Parathyroid adenoma (tissue), 2 donors: ENCODE results near the gene PADI3.

Experiments used
- H2AFZ ChIP-seq: fragments of 300-600 bp; sonication (generic); one replicate; pipeline ENCODE4 v1.7.0; 2017; ENCODE audit warnings: antibody characterized with exemption, mild to moderate bottlenecking
- H3K27ac ChIP-seq: fragments of 300-600 bp; sonication (generic); one replicate; pipeline ENCODE4 v1.7.0; 2017
- H3K27me3 ChIP-seq: fragments of 300-600 bp; sonication (generic); one replicate; pipeline ENCODE4 v1.7.0; 2017; ENCODE audit warnings: low read length; ENCODE audit not compliant: control insufficient read depth, insufficient read depth
- H3K36me3 ChIP-seq: fragments of 300-600 bp; sonication (generic); one replicate; pipeline ENCODE4 v1.7.0; 2017; ENCODE audit warnings: low read length; ENCODE audit not compliant: control insufficient read depth, insufficient read depth
- H3K4me1 ChIP-seq: fragments of 300-600 bp; sonication (generic); one replicate; pipeline ENCODE4 v1.7.0; 2017; ENCODE audit warnings: control low read depth
- H3K4me2 ChIP-seq: fragments of 300-600 bp; sonication (generic); one replicate; pipeline ENCODE4 v1.7.0; 2017; ENCODE audit warnings: low read length
- H3K4me3 ChIP-seq: fragments of 300-600 bp; sonication (generic); one replicate; pipeline ENCODE4 v1.7.0; 2017; ENCODE audit warnings: low read depth, low read length
- H3K79me2 ChIP-seq: fragments of 300-600 bp; sonication (generic); one replicate; pipeline ENCODE4 v1.7.0; 2017; ENCODE audit warnings: control low read depth
- H3K9ac ChIP-seq: fragments of 300-600 bp; sonication (generic); one replicate; pipeline ENCODE4 v1.7.0; 2017; ENCODE audit warnings: mild to moderate bottlenecking
- H3K9me3 ChIP-seq: fragments of 300-600 bp; sonication (generic); one replicate; pipeline ENCODE4 v1.7.0; 2017; ENCODE audit warnings: low read length; ENCODE audit not compliant: control insufficient read depth
- TF ChIP-seq, protein P1 (sequence below): fragments of 300-600 bp; sonication (generic); IDR thresholded peaks from one replicate; pipeline ENCODE4 v1.7.0; 2017; ENCODE audit warnings: antibody characterized with exemption, mild to moderate bottlenecking
- donor health status: primary hyperparathyroidism.

The PADI3 gene

DNA sequence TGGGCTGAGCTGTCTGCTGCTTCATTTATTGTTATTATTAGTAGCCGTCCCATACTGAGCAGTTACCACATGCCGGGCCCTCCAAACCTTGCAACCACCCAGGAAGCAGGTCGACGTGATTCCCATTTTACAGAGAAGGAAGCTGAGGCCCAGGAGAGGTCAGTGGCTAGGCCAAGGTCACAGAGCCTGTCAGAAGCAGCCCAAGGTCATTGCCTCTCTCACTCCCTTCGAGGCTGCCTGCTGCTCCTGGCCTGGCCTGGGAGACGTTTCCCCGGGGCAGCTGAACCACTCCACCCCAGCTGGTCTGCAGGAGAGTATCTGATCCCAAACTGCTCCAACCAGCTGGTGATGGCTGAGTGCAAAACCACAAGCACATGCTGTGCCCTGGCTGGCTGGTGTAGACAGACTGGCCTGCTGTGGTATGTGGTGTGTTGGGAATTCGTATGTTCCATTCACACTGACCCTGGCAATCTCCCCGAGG lies 65.6 kb downstream of the PADI3 start:
- no peak overlapping the region for H3K4me3 ChIP-seq
- H3K36me3 ChIP-seq = no peaks in the 10 kb centered on the region
- H3K4me2 ChIP-seq = no peak overlapping the region
- H3K27me3 ChIP-seq = no peaks in the 10 kb centered on the region
- H3K9me3 ChIP-seq = no peaks in the 10 kb centered on the region
- H3K79me2 ChIP-seq = no peaks in the 10 kb centered on the region
- TF ChIP-seq, protein P1, sequence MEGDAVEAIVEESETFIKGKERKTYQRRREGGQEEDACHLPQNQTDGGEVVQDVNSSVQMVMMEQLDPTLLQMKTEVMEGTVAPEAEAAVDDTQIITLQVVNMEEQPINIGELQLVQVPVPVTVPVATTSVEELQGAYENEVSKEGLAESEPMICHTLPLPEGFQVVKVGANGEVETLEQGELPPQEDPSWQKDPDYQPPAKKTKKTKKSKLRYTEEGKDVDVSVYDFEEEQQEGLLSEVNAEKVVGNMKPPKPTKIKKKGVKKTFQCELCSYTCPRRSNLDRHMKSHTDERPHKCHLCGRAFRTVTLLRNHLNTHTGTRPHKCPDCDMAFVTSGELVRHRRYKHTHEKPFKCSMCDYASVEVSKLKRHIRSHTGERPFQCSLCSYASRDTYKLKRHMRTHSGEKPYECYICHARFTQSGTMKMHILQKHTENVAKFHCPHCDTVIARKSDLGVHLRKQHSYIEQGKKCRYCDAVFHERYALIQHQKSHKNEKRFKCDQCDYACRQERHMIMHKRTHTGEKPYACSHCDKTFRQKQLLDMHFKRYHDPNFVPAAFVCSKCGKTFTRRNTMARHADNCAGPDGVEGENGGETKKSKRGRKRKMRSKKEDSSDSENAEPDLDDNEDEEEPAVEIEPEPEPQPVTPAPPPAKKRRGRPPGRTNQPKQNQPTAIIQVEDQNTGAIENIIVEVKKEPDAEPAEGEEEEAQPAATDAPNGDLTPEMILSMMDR = no peak
- no peak overlapping the region for H3K9ac ChIP-seq
- H2AFZ ChIP-seq = no peak overlapping the region
- H3K27ac ChIP-seq = no peak overlapping the region
- H3K4me1 ChIP-seq = no peaks in the 10 kb centered on the region

DNA sequence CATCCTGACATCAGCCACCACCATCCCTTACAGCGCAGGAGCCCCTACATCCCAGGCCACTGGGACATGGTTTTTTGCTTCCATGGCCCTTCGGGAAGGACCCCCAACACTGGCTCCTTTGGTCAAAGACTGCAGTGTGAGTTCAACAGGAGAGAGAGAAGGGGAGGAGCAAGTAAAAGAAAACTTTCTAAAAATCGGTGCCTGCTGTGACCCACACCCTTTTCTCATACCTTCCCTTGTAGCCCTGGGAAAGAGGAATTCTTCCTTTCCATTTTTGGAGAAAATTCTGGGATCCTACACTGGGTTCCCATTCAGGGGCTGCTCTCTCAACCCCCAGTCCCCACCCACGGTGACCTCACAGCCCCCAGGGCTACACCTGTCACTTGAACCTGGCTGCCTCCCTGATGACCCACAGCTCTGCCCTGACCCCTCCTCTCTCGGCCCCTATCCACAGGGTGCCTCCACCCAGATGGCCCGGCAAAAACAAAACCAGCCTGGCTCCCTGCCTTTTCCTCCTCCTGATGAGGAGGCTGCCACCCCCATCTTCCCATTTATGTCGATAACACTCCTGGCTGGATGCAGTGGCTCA lies 66.7 kb downstream of the PADI3 start:
- Histone ChIP-seq H3K27me3 (no peaks in the 10 kb centered on the region), H3K9ac (no peak overlapping the region), H3K9me3 (no peaks in the 10 kb centered on the region), H3K27ac (no peak overlapping the region), H2AFZ (no peak overlapping the region), H3K36me3 (no peaks in the 10 kb centered on the region), H3K4me1 (no peaks in the 10 kb centered on the region), H3K4me2 (no peak overlapping the region), H3K4me3 (no peak overlapping the region), H3K79me2 (no peaks in the 10 kb centered on the region)
- TF ChIP-seq, protein P1 = no peak

DNA sequence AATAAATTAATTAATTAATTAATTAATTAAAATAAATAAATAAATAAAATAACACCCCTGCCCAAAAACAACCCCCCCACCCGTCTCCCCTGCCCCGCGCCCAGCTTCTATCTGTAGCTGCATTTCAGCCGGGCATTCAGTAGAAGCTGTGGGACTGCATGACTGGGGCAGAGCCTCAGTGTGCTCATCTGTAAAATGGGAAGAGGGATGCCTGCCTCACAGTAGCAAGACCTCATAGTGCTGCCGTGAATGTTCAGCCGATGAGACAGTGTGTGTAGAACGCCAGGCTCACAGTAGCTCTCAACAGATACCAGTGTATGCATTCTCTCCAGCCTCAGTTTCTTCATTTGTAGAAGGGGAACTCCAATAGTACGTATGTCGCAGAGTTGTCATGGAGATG lies 67.8 kb downstream of the PADI3 start:
- no peaks in the 10 kb centered on the region for H3K36me3 ChIP-seq
- H2AFZ ChIP-seq = no peak overlapping the region
- TF ChIP-seq, protein P1 = no peak
- no peak overlapping the region for H3K4me2 ChIP-seq
- no peaks in the 10 kb centered on the region for H3K79me2 ChIP-seq
- H3K4me3 ChIP-seq = no peak overlapping the region
- H3K9me3 ChIP-seq = no peaks in the 10 kb centered on the region
- no peaks in the 10 kb centered on the region for H3K4me1 ChIP-seq
- H3K27me3 ChIP-seq = no peaks in the 10 kb centered on the region
- H3K27ac ChIP-seq = no peak overlapping the region
- H3K9ac ChIP-seq = no peak overlapping the region

DNA sequence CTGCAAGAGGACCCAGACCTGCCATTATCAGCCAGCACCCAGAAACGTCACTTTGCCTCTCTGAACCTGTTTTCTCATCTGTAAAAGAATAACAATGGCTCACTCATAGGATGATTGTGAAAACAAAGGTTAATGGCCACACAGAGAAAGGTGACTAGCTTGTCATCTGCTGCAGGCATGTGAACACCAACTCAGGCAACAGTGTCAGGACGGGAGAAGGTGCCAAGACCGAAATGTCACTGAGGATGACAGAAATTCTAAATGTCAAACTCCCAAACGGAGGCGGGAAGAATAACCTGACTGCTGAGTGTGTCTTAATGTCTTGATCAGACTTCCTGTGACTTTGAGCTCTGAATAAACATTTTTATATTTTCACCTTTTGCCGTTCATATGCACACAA lies 69.4 kb downstream of the PADI3 start:
- H3K27me3 ChIP-seq = no peaks in the 10 kb centered on the region
- no peak overlapping the region for H3K9ac ChIP-seq
- H2AFZ ChIP-seq = no peak overlapping the region
- H3K4me3 ChIP-seq = no peak overlapping the region
- no peak overlapping the region for H3K27ac ChIP-seq
- no peaks in the 10 kb centered on the region for H3K4me1 ChIP-seq
- TF ChIP-seq, protein P1 = no peak
- no peak overlapping the region for H3K4me2 ChIP-seq
- H3K79me2 ChIP-seq = no peaks in the 10 kb centered on the region
- H3K36me3 ChIP-seq = no peaks in the 10 kb centered on the region
- H3K9me3 ChIP-seq = no peaks in the 10 kb centered on the region
